B cell (primary cell): ENCODE data around the gene CCM2. TPM values are rescaled to one million over a fixed set of nuclear protein-coding genes. Genes with fewer than 3 reads are reported as not detected.

Source experiments
- ATAC-seq: fragments of 200-7000 bp; cut with Tn5 transposase; one replicate; pipeline ENCODE4 v1.10.0; 2021; ENCODE audit warnings: low read depth, mild to moderate bottlenecking, moderate number of reproducible peaks, moderate library complexity
- CTCF ChIA-PET: fragments of 350-600 bp; sonication (Branson Sonifier 250); formaldehyde crosslinking; loops from one replicate; lab custom pipeline; 2021; ENCODE audit warnings: antibody characterized with exemption, inconsistent platforms; lab: Charles Lee
- POLR2A ChIA-PET: fragments of 350-600 bp; sonication (Branson Sonifier 250); formaldehyde crosslinking; loops from one replicate; lab custom pipeline; 2021; ENCODE audit warnings: antibody characterized with exemption; lab: Charles Lee
- DNase-seq: peaks from one replicate; pipeline ENCODE4 v3.0.0; 2013
- H2AFZ ChIP-seq: 2 replicates; pipeline ENCODE4 v1.6.1; 2012; ENCODE audit warnings: mild to moderate bottlenecking, low read depth, low read length; ENCODE audit not compliant: insufficient read depth, poor library complexity, severe bottlenecking
- H3K27ac ChIP-seq, 2 donors: 1 replicate in 1 of 2; 2 replicates in 1 of 2; pipeline ENCODE4 v1.5.1; 2012 to 2013; ENCODE audit warnings: low read length in 2 of 2, mild to moderate bottlenecking in 2 of 2, moderate library complexity in 1 of 2
- H3K27me3 ChIP-seq, 4 experiments: fragments of 200-600 bp in 1 of 4; sonication (generic) in 1 of 4; replicated peaks in 1 of 4; 1 replicate in 2 of 4; 2 replicates in 2 of 4; pipeline versions ENCODE4 v1.6.1 to v1.7.0; 2013 to 2016; ENCODE audit warnings: low read length in 3 of 4, mild to moderate bottlenecking in 2 of 4, mixed read lengths in 1 of 4, moderate library complexity in 1 of 4; ENCODE audit not compliant: insufficient read depth in 4 of 4, control insufficient read depth in 3 of 4; ENCODE audit errors: control extremely low read depth in 1 of 4
- H3K36me3 ChIP-seq, 2 experiments: replicated peaks in 1 of 2; 1 replicate in 1 of 2; 2 replicates in 1 of 2; pipeline versions ENCODE4 v1.6.1 to v1.7.1; 2013; ENCODE audit warnings: low read length in 1 of 2; ENCODE audit not compliant: insufficient read depth in 2 of 2, control insufficient read depth in 1 of 2; ENCODE audit errors: control extremely low read depth in 1 of 2, extremely low read depth in 1 of 2
- H3K4me1 ChIP-seq, 2 donors: fragments of 200-600 bp in 1 of 2; sonication (generic) in 1 of 2; 1 replicate in 1 of 2; 2 replicates in 1 of 2; pipeline versions ENCODE4 v1.5.1 to v1.6.1; 2013 to 2017; ENCODE audit warnings: low read length in 2 of 2; ENCODE audit not compliant: control insufficient read depth in 2 of 2, insufficient read depth in 2 of 2
- H3K4me2 ChIP-seq: replicated peaks from 2 replicates; pipeline ENCODE3; 2012; ENCODE audit warnings: mild to moderate bottlenecking, low read depth, low read length; ENCODE audit not compliant: poor library complexity, severe bottlenecking
- H3K4me3 ChIP-seq, 5 experiments: fragments of 200-600 bp in 1 of 5; sonication (generic) in 1 of 5; 1 replicate in 3 of 5; 2 replicates in 2 of 5; pipeline versions ENCODE4 v1.5.1 to v1.7.0; 2011 to 2016; ENCODE audit warnings: low read length in 4 of 5, mild to moderate bottlenecking in 4 of 5, low read depth in 2 of 5, control low read depth in 1 of 5, moderate library complexity in 1 of 5; ENCODE audit not compliant: insufficient read depth in 1 of 5; ENCODE audit errors: control extremely low read depth in 1 of 5, extremely low read depth in 1 of 5
- H3K79me2 ChIP-seq: fragments of 200-600 bp; sonication (generic); one replicate; pipeline ENCODE4 v1.6.0; 2016; ENCODE audit warnings: low read length; ENCODE audit not compliant: control insufficient read depth, insufficient read depth
- H3K9ac ChIP-seq: fragments of 200-600 bp; sonication (generic); 2 replicates; pipeline ENCODE4 v1.6.1; 2017; ENCODE audit warnings: mild to moderate bottlenecking, low read length, moderate library complexity
- H3K9me3 ChIP-seq, 3 donors: one replicate each; pipeline versions ENCODE4 v1.6.1 to v1.7.1; 2013; ENCODE audit warnings: low read length in 2 of 3; ENCODE audit not compliant: control insufficient read depth in 2 of 3, insufficient read depth in 1 of 3; ENCODE audit errors: control extremely low read depth in 1 of 3
- H4K20me1 ChIP-seq: 2 replicates; pipeline ENCODE4 v1.6.0; 2012; ENCODE audit warnings: mild to moderate bottlenecking, low read length; ENCODE audit not compliant: insufficient read depth, control insufficient read depth, poor library complexity, severe bottlenecking
- H3K27ac Mint-ChIP-seq: one replicate; pipeline ENCODE4 v1.8.0; 2021; ENCODE audit warnings: mixed read lengths
- H3K27me3 Mint-ChIP-seq: one replicate; pipeline ENCODE4 v1.8.0; 2021; ENCODE audit warnings: mixed read lengths
- H3K4me1 Mint-ChIP-seq: one replicate; pipeline ENCODE4 v1.8.0; 2021; ENCODE audit warnings: mixed read lengths
- H3K4me3 Mint-ChIP-seq: one replicate; pipeline ENCODE4 v1.8.0; 2021; ENCODE audit warnings: mixed read lengths
- H3K9me3 Mint-ChIP-seq: one replicate; pipeline ENCODE4 v1.8.0; 2022; ENCODE audit warnings: mixed read lengths; ENCODE audit not compliant: insufficient read depth
- EZH2 ChIP-seq: IDR thresholded peaks from 2 replicates; pipeline ENCODE4 v1.6.1; 2012; ENCODE audit warnings: borderline replicate concordance, low read depth, mild to moderate bottlenecking, moderate library complexity, low read length; ENCODE audit not compliant: insufficient read depth, poor library complexity, severe bottlenecking
- WGBS: methylation state at CpG from one replicate; pipeline ENCODE4 v1.1.5; 2013; ENCODE audit warnings: missing lambda C conversion rate; ENCODE audit not compliant: insufficient coverage; 5-methylcytosine and 5-hydroxymethylcytosine counted together
- intact Hi-C: fragments of 100-400 bp; cut with micrococcal nuclease; formaldehyde crosslinking; loops from one replicate; pipeline ENCODE4 v1.10.0; 2022
- polyA plus RNA-seq: library from polyadenylated mRNA; depleted of rRNA; stranded (reverse); fragments of >200 nt; gene quantifications from 2 replicates; pipeline ENCODE4 v1.2.3, GENCODE V29; 2012
- total RNA-seq, 2 donors: library from RNA; stranded (reverse); fragments of 120-200 nt in 1 of 2; gene quantifications; 1 replicate in 1 of 2; 2 replicates in 1 of 2; pipeline versions ENCODE4 v1.2.3 to v1.2.4, GENCODE V29; 2013 to 2022
- TF ChIP-seq, protein P1 (sequence below): fragments of 200-600 bp; IDR thresholded peaks from one replicate; pipeline ENCODE4 v1.8.0; 2022; ENCODE audit warnings: antibody characterized with exemption, mild to moderate bottlenecking

CCM2 gene
- total and polyA plus RNA-seq, 2 donors (not counting 1 experiment from before 2014, with no cell fraction given): 150 to 201 TPM

DNA sequence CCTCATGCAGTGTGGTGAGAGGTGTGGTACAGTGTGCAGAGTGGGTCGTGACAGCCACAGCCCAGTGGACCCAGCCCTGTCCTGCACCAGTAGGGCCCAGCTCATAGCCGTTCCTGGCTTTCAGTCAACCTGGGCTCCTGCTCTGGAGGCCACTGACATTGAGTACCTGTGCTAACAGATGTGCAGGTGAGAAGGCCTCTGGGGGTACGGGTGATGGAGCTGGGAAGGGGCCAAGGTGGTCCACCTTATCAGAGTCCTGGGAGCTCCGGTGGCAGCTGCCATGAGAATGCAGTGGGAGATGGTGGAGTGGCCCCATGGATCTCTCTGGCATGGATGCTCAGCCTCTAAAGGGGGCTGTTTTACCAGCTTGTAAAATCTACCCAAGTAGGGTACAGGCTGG, 117.6 kb downstream of the CCM2 start:
- no peak overlapping the region for H2AFZ ChIP-seq
- H3K27me3 Mint-ChIP-seq: peaks cover 4% of the 10 kb centered on the region
- no peaks in the 10 kb centered on the region for H3K79me2 ChIP-seq
- ATAC-seq (no peak), DNase-seq (no peak)
- no peak overlapping the region for H3K27ac Mint-ChIP-seq
- ChIA-PET CTCF (no interaction called here), POLR2A (interaction anchor here (0.5 kb wide), 1 partner anchor 476 kb away, joined by 8 read pairs; no protein-coding TSS in a partner anchor)
- H4K20me1 ChIP-seq: no peaks in the 10 kb centered on the region
- no peak overlapping the region for H3K9ac ChIP-seq
- no peaks in the 10 kb centered on the region for H3K9me3 Mint-ChIP-seq
- H3K4me3 ChIP-seq: no peak overlapping the region
- H3K4me2 ChIP-seq: no peak overlapping the region
- 68% methylated on average over 4 of the region's 4 CpGs for WGBS
- intact Hi-C loops: no loop called here
- no peaks in the 10 kb centered on the region for H3K9me3 ChIP-seq
- no peak overlapping the region for H3K4me3 Mint-ChIP-seq
- H3K36me3 ChIP-seq: no peaks in the 10 kb centered on the region
- H3K4me1 ChIP-seq: peaks cover 0 to 10% of the 10 kb centered on the region in 2 donors
- H3K27ac ChIP-seq: no peak overlapping the region
- H3K4me1 Mint-ChIP-seq: peaks cover 5% of the 10 kb centered on the region
- peaks cover 0 to 5% (median 0%) of the 10 kb centered on the region in 4 experiments for H3K27me3 ChIP-seq
- TF ChIP-seq, protein P1, sequence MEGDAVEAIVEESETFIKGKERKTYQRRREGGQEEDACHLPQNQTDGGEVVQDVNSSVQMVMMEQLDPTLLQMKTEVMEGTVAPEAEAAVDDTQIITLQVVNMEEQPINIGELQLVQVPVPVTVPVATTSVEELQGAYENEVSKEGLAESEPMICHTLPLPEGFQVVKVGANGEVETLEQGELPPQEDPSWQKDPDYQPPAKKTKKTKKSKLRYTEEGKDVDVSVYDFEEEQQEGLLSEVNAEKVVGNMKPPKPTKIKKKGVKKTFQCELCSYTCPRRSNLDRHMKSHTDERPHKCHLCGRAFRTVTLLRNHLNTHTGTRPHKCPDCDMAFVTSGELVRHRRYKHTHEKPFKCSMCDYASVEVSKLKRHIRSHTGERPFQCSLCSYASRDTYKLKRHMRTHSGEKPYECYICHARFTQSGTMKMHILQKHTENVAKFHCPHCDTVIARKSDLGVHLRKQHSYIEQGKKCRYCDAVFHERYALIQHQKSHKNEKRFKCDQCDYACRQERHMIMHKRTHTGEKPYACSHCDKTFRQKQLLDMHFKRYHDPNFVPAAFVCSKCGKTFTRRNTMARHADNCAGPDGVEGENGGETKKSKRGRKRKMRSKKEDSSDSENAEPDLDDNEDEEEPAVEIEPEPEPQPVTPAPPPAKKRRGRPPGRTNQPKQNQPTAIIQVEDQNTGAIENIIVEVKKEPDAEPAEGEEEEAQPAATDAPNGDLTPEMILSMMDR: no peak
- no peak for TF ChIP-seq EZH2

DNA sequence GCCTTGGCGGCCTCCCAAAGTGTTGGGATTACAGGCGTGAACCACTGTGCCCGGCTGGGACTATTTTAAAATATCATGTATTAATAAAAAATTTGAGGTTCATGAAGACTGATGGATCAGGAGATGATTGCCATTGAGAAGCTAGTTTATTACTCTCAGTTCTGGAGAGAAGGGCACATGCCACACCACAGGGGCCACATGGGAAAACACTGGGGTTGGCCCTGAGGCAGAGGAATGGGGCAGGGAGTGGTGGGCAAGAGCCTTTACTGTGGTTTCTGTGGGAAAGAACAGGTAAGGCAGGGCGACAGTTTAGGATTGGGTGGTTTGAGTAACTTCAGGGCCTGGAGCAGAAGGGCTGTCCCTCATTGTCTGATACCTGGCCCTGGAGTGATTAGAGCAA, 118.3 kb downstream of the CCM2 start:
- no peak overlapping the region for H3K27ac Mint-ChIP-seq
- H2AFZ ChIP-seq: no peak overlapping the region
- TF ChIP-seq, protein P1: no peak
- TF ChIP-seq EZH2: no peak
- intact Hi-C loops: no loop called here
- ATAC-seq (no peak), DNase-seq (no peak)
- H3K27me3 ChIP-seq: peaks cover 0 to 5% (median 0%) of the 10 kb centered on the region in 4 experiments
- WGBS: 33% methylated on average over 1 of the region's 4 CpGs
- H3K4me1 ChIP-seq: peaks cover 0 to 14% of the 10 kb centered on the region in 2 donors
- no peak overlapping the region for H3K27ac ChIP-seq
- H3K9me3 Mint-ChIP-seq: no peaks in the 10 kb centered on the region
- no peak overlapping the region for H3K4me2 ChIP-seq
- H4K20me1 ChIP-seq: no peaks in the 10 kb centered on the region
- no peaks in the 10 kb centered on the region for H3K9me3 ChIP-seq
- ChIA-PET POLR2A (interaction anchor here (0.5 kb wide), 1 partner anchor 477 kb away, joined by 8 read pairs; no protein-coding TSS in a partner anchor), CTCF (no interaction called here)
- H3K4me1 Mint-ChIP-seq: peaks cover 3% of the 10 kb centered on the region
- no peak overlapping the region for H3K4me3 Mint-ChIP-seq
- no peak overlapping the region for H3K9ac ChIP-seq
- H3K27me3 Mint-ChIP-seq: peaks cover 4% of the 10 kb centered on the region
- no peaks in the 10 kb centered on the region for H3K79me2 ChIP-seq
- H3K4me3 ChIP-seq: no peak overlapping the region
- H3K36me3 ChIP-seq: no peaks in the 10 kb centered on the region
